HFFc6 (cell line): Measurements from ENCODE around the gene SNX24. TPM values are rescaled to one million over a fixed set of nuclear protein-coding genes. Genes with fewer than 3 reads are reported as not detected.

Experiments used
- DNase-seq: peaks from one replicate; pipeline ENCODE4 v3.0.0-alpha.2; 2018
- H3K27ac Mint-ChIP-seq: 2 replicates; pipeline ENCODE4 v1.8.0; 2020; ENCODE audit warnings: mild to moderate bottlenecking, mixed read lengths
- H3K27me3 Mint-ChIP-seq: 2 replicates; pipeline ENCODE4 v1.8.0; 2021; ENCODE audit warnings: mild to moderate bottlenecking, moderate library complexity, mixed read lengths; ENCODE audit not compliant: insufficient read depth
- H3K36me3 Mint-ChIP-seq: 2 replicates; pipeline ENCODE4 v1.8.0; 2021; ENCODE audit warnings: low read depth, mixed read lengths
- H3K4me1 Mint-ChIP-seq: 2 replicates; pipeline ENCODE4 v1.8.0; 2020; ENCODE audit warnings: low read depth, mixed read lengths
- H3K4me3 Mint-ChIP-seq: 2 replicates; pipeline ENCODE4 v1.8.0; 2020; ENCODE audit warnings: mild to moderate bottlenecking, moderate library complexity, mixed read lengths
- H3K9me3 Mint-ChIP-seq: 2 replicates; pipeline ENCODE4 v1.8.0; 2020; ENCODE audit warnings: mild to moderate bottlenecking, mixed read lengths
- CTCF ChIP-seq: fragments of 200-600 bp; sonication (generic); IDR thresholded peaks from 2 replicates; pipeline ENCODE4 v1.5.0; 2021; ENCODE audit warnings: antibody characterized with exemption, mild to moderate bottlenecking
- total RNA-seq, 6 experiments: library from RNA; stranded (reverse); fragmentation: NEBNext Ultra II Directional; extraction: Animal tissue kit (Norgen Biotek cat#: 25700); gene quantifications; 2 replicates in 1 of 6; 3 replicates in 5 of 6; pipeline ENCODE4 v1.2.3, GENCODE V29; 2021

SNX24 gene
- total RNA-seq, 6 experiments from 2014 or later = 19.7 to 24.1 (median 21.9) TPM

DNA sequence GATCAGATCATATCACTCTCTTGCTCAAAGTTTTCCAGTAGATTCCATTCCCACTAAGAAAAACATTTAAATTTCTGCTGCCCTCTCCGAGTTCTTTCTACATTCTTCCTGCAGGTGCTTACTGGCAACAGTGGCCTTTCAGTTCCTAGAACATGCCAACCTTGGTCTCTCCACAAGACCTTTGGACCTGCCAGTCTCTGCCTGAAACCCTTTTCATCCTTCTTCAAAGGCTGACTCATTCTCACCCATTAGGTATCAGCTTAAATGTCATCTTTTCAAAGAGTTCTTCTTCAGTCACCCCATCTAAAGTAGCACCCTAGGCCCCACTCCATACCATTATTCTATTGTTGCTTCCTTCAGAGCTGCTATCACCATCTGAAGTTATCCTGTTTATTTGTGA is 169.3 kb downstream of the SNX24 start:
- DNase-seq = no peak
- Mint-ChIP-seq H3K9me3 (no peaks in the 10 kb centered on the region), H3K4me3 (no peak overlapping the region), H3K27me3 (no peaks in the 10 kb centered on the region), H3K36me3 (no peaks in the 10 kb centered on the region), H3K27ac (no peak overlapping the region), H3K4me1 (peaks cover 15% of the 10 kb centered on the region)
- TF ChIP-seq CTCF = no peak

GRCh38 chr5:123028222-123028621 is 182.8 kb downstream of the SNX24 start:
- no peak for TF ChIP-seq CTCF
- no peak overlapping the region for H3K4me3 Mint-ChIP-seq
- H3K36me3 Mint-ChIP-seq = peaks cover 34% of the 10 kb centered on the region
- no peak for DNase-seq
- H3K27me3 Mint-ChIP-seq = 0 out of 2 replicates have a peak, but pooled peaks cover 2% of the 10 kb centered on the region
- H3K4me1 Mint-ChIP-seq = no peaks in the 10 kb centered on the region
- H3K27ac Mint-ChIP-seq = no peak overlapping the region
- H3K9me3 Mint-ChIP-seq = no peaks in the 10 kb centered on the region

DNA sequence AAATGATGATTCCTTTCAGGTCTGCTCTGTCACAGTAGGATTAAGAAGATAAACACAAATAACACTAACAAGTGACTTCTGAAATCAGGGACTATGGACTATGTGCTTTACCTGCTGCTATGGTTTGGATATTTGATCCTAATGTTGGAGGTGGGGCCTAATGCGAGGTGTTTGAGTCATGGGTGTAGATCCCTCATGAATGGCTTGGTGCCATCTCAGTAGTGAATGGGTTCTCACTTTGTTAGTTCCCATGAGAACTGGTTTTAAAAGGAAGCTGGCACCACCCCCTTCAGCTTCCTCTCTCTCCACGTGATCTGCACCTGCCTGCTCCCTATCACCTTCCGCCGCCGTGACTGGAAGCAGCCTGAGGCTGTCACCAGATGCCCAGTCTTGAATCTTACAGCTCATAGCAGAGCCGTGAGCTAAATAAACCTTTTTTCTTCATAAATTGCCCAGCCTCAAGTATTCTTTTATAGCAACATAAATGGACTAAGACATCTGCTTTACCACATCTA is 187.8 kb downstream of the SNX24 start:
- Mint-ChIP-seq H3K9me3 (no peaks in the 10 kb centered on the region), H3K27me3 (0 out of 2 replicates have a peak, but pooled peaks cover 2% of the 10 kb centered on the region), H3K36me3 (peaks cover 5% of the 10 kb centered on the region; the same call in 1 of the 2 replicates), H3K27ac (no peak overlapping the region), H3K4me1 (peaks cover 28% of the 10 kb centered on the region), H3K4me3 (no peak overlapping the region)
- no peak for TF ChIP-seq CTCF
- DNase-seq = no peak

GRCh38 chr5:123035360-123035917 is 190.0 kb downstream of the SNX24 start:
- H3K27ac Mint-ChIP-seq = peak overlapping the region; percentile 52
- peaks cover 30% of the 10 kb centered on the region for H3K4me1 Mint-ChIP-seq
- no peak; the same call in 1 of the 2 replicates for TF ChIP-seq CTCF
- no peaks in the 10 kb centered on the region for H3K36me3 Mint-ChIP-seq
- peak; percentile 39 for DNase-seq
- peak overlapping the region; percentile 88 for H3K4me3 Mint-ChIP-seq
- no peaks in the 10 kb centered on the region for H3K9me3 Mint-ChIP-seq
- no peaks in the 10 kb centered on the region for H3K27me3 Mint-ChIP-seq

DNA sequence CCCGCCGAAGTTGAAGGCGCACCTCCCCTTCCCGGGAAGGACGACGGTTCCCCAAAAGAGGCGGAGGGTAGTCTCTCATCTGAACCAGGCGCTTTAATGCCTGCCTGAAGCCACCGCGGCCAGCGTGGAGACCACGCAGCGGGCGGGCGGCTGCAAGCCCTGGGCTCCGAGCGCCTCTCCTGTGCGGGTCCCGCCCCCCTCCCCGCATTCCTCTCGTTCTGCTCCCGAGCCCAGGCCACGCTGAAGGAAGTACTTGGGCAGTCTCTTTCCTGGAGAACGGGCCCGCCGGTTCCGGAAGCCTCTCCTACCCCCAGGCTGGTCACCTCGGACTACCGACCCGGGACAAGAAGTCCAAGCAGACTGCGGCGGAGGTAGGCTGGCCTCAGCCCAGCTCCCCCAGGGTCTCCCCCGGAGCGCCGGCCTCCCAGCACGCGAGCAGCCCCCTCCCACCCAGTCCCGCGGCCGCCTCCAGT is 190.5 kb downstream of the SNX24 start:
- peak overlapping the region; percentile 88 for H3K4me3 Mint-ChIP-seq
- no peaks in the 10 kb centered on the region for H3K9me3 Mint-ChIP-seq
- TF ChIP-seq CTCF = no peak
- no peaks in the 10 kb centered on the region for H3K27me3 Mint-ChIP-seq
- peak; percentile 18 for DNase-seq
- H3K27ac Mint-ChIP-seq = peak overlapping the region; percentile 52; the same call in 1 of the 2 replicates
- H3K36me3 Mint-ChIP-seq = no peaks in the 10 kb centered on the region
- peaks cover 30% of the 10 kb centered on the region for H3K4me1 Mint-ChIP-seq
